Psoas muscle (tissue), 8 donors: ENCODE data around the gene BBIP1. TPM values are rescaled to one million over a fixed set of nuclear protein-coding genes. Genes with fewer than 3 reads are reported as not detected.

Source experiments
- ATAC-seq, 4 donors: fragments of 200-7000 bp; cut with Tn5 transposase; one replicate each; pipeline ENCODE4 v1.9.1; 2020; ENCODE audit warnings: moderate library complexity in 3 of 4, mild to moderate bottlenecking in 2 of 4
- DNase-seq, 2 donors: peaks; one replicate each; pipeline ENCODE4 v3.0.0-alpha.2; 2020
- H3K27ac ChIP-seq: fragments of 200-600 bp; one replicate; pipeline ENCODE4 v1.8.0; 2022
- H3K27me3 ChIP-seq, 3 donors: fragments of 200-600 bp in 1 of 3; one replicate each; pipeline versions ENCODE4 v1.6.1 to v1.8.0; 2013 to 2022; ENCODE audit warnings: low read length in 2 of 3, mild to moderate bottlenecking in 2 of 3, moderate library complexity in 1 of 3; ENCODE audit not compliant: insufficient read depth in 3 of 3
- H3K36me3 ChIP-seq, 2 donors: fragments of 200-600 bp in 1 of 2; one replicate each; pipeline versions ENCODE4 v1.6.1 to v1.8.0; 2013 to 2022; ENCODE audit warnings: low read depth in 1 of 2, mild to moderate bottlenecking in 1 of 2, moderate library complexity in 1 of 2; ENCODE audit not compliant: insufficient read depth in 1 of 2
- H3K4me1 ChIP-seq: fragments of 200-600 bp; one replicate; pipeline ENCODE4 v1.8.0; 2022
- H3K4me3 ChIP-seq: fragments of 200-600 bp; one replicate; pipeline ENCODE4 v1.8.0; 2022; ENCODE audit warnings: mild to moderate bottlenecking
- H3K9me3 ChIP-seq: fragments of 200-600 bp; one replicate; pipeline ENCODE4 v1.8.0; 2022
- CTCF ChIP-seq: fragments of 200-600 bp; IDR thresholded peaks from one replicate; pipeline ENCODE4 v1.8.0; 2022; ENCODE audit warnings: antibody characterized with exemption
- WGBS, 3 donors: extraction: QIAGEN DNeasy Blood & Tissue Kit; methylation state at CpG; one replicate each; pipeline versions ENCODE4 v1.1.6 to v1.1.7; 2013; 5-methylcytosine and 5-hydroxymethylcytosine counted together
- intact Hi-C, 2 donors: fragments of 100-400 bp; cut with DNase I; formaldehyde crosslinking; loops; one replicate each; pipeline versions ENCODE4 v1.11.0 to v1.14.2; 2022
- polyA plus RNA-seq, 3 donors: library from polyadenylated mRNA; stranded (reverse); fragments of 200-250 nt; gene quantifications; one replicate each; pipeline ENCODE4 v1.2.3, GENCODE V29; 2013
- total RNA-seq, 4 donors: library from RNA; stranded (reverse); fragmentation: NEBNext Ultra II Directional in 2 of 4; extraction: Animal tissue kit (Norgen Biotek cat#: 25700) in 2 of 4; gene quantifications; one replicate each; pipeline versions ENCODE4 v1.2.1 to v1.2.4, GENCODE V29; 2021 to 2023
- donor health status: healthy with polysubstance abuse.
- donor health status: DM: no; HTN: no; CAD: no; lungs with moderate emphysema.
- donor health status: Bipolar disorder and iron deficiency.
- donor health status: healthy.
- donor health status: DM: yes; HTN: yes; CAD: no.
- donor health status: DM: no; HTN: no; CAD: no.
- donor health status: DM: no; HTN: no; CAD: no.
- donor health status: DM: yes; HTN: yes; CAD: no.

BBIP1 gene
- total and polyA plus RNA-seq, 7 donors: 14.8 to 30.2 (median 16.5) TPM

GRCh38 chr10:110915035-110915434 lies 3.9 kb downstream of the BBIP1 start:
- WGBS, 3 donors: 94 to 95% (median 94%) methylated on average over 6 of the region's 6 CpGs
- intact Hi-C loops: no loop called here

GRCh38 chr10:110914431-110914830 lies 4.5 kb downstream of the BBIP1 start:
- Histone ChIP-seq H3K4me3 (no peak overlapping the region), H3K9me3 (no peaks in the 10 kb centered on the region), H3K27me3 (no peaks in the 10 kb centered on the region), H3K27ac (no peak overlapping the region), H3K36me3 (peaks cover 0 to 7% of the 10 kb centered on the region in 2 donors), H3K4me1 (peaks cover 13% of the 10 kb centered on the region)
- no peak for ATAC-seq
- intact Hi-C loops: no loop called here
- no peak for DNase-seq
- 86 to 91% (median 89%) methylated on average over 2 of the region's 2 CpGs for WGBS, 3 donors
- no peak for TF ChIP-seq CTCF

More at GRCh38 chr10:110915035-110915434, 3.9 kb downstream of the BBIP1 start:
- no peaks in the 10 kb centered on the region for H3K9me3 ChIP-seq
- no peak overlapping the region for H3K4me3 ChIP-seq
- H3K36me3 ChIP-seq: peaks cover 0 to 7% of the 10 kb centered on the region in 2 donors
- ATAC-seq (no peak), DNase-seq (no peak)
- H3K27me3 ChIP-seq: no peaks in the 10 kb centered on the region
- no peak overlapping the region for H3K27ac ChIP-seq
- TF ChIP-seq CTCF: no peak
- peaks cover 13% of the 10 kb centered on the region for H3K4me1 ChIP-seq

GRCh38 chr10:110912374-110912773 lies 6.6 kb downstream of the BBIP1 start:
- intact Hi-C loops: no loop called here
- H3K27ac ChIP-seq: no peak overlapping the region
- no peaks in the 10 kb centered on the region for H3K9me3 ChIP-seq
- no peak for TF ChIP-seq CTCF
- peaks cover 6% of the 10 kb centered on the region for H3K4me1 ChIP-seq
- H3K4me3 ChIP-seq: no peak overlapping the region
- H3K36me3 ChIP-seq: peaks cover 0 to 7% of the 10 kb centered on the region in 2 donors
- H3K27me3 ChIP-seq: no peaks in the 10 kb centered on the region
- no peak for ATAC-seq
- 81 to 91% (median 87%) methylated on average over 3 of the region's 3 CpGs for WGBS, 3 donors
- no peak for DNase-seq

- no peaks in the 10 kb centered on the region for H3K9me3 ChIP-seq
- no peaks in the 10 kb centered on the region for H3K36me3 ChIP-seq
- intact Hi-C loops: no loop called here
- no peak for TF ChIP-seq CTCF
- H3K4me1 ChIP-seq: no peaks in the 10 kb centered on the region
- WGBS, 3 donors: 69 to 84% (median 76%) methylated on average over 4 of the region's 4 CpGs
- DNase-seq: no peak
- H3K27ac ChIP-seq: no peak overlapping the region
- ATAC-seq: no peak
- H3K27me3 ChIP-seq: no peaks in the 10 kb centered on the region
- no peak overlapping the region for H3K4me3 ChIP-seq
Measured at GRCh38 chr10:110910138-110910537, 8.8 kb downstream of the BBIP1 start.
